Measurements from ENCODE around the gene FAM13A. TPM values are rescaled to one million over a fixed set of nuclear protein-coding genes. Genes with fewer than 3 reads are reported as not detected.
"Not testable (repeated sequence)": the region's sequence is repeated elsewhere in the genome, so short reads cannot be mapped to it uniquely, and the experiment has no call there.

Gene FAM13A
- total RNA-seq, 1 experiment from 2014 or later = 22.3 TPM

DNA sequence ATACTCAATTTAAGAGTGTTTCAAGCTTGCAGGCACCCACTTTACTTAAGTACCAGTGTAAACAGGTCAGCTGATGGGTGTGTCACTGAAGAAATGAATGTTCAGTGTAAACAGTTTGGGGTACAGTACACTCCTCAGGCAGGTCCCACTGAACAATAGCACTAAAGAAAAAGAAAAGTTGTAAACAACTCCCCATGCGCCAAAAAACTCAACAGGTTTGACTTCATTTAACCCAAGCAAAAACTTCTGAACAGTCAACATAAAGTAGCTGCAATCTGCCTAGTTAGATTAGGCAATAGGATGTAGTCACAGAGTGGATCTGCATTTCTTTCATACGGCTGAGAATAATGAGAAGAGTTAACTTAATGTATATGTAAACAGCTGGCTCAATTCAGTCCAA lies 93.2 kb downstream of the FAM13A start:
- DNase-seq (ENCODE audit: low read depth) = peak; percentile 67

DNA sequence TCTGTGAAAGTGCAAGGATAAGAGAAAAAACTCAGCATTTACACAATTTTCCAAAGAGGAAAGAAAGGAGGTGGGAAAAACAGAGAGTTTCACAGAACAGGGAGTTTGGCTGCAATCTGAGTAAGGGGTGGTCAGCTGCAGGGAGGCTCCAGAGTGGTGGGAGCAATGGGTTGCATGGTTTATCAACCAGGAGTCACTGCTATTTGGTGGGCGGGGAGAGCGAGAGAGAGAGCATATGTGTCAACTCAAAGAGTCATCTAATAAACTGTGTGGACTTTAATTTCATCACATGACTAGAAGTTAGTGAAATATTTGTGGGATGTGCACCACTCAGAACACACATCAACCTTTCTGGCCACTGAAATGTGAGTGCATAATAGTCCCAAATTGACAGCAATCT lies 94.6 kb downstream of the FAM13A start:
- peak; percentile 21 for DNase-seq (ENCODE audit: low read depth)

DNA sequence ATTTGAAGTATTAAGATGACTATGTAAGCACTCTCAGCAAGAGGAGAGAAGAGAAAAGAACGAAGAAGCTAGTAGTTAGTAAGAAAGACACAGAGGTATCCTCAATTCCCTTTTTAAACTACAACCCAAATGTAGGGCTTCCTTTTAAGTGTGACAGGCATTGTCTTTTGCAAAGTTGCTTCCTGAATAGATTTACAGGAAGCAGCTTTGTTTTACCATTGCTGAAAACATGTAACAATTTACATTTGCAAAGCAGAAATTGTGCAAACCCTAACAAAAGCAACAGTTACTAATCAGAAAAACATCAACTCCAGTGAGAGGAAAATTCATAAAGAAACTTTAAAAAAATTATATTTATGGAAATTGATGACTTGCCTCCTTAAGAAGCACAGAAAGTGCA lies 96.4 kb downstream of the FAM13A start:
- DNase-seq (ENCODE audit: low read depth) = no peak

DNA sequence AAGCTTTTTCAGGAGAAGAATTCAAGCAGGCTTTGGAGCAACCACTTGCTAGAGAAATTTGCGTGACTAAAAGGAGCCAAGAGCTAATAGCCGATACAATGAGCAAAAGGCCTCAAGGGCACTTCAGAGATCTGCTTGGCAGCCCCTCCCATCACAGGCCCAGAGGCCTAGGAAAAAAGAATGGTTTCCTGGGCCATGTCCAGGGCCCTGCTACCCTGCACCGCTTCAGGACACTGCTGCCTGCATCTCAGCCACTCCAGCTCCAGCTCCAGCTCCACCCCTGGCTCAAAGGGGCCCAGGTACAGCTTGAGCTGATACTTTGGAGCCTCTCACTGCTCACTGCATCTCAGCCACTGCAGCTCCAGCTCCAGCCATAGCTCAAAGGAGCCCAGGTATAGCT lies 98.9 kb downstream of the FAM13A start:
- no peak for DNase-seq (ENCODE audit: low read depth)

DNA sequence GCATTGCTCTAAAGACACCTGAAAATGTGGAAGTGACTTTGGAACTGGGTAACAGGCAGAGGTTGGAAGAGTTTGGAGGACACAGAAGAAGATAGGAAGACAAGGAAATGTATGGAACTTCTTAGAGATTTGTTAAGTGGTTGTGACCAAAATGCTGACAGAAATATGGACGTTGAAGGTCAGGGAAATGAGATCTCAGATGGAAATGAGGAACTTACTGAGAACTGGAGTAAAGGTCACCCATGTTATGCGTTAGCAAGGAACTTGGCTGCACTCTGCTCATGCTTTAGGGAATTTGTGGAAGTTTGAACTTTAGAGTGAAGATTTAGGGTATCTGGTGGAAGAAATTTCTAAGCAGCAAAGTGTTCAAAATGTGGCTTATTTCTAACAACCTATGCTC lies 99.4 kb downstream of the FAM13A start:
- DNase-seq (ENCODE audit: low read depth) = no peak

DNA sequence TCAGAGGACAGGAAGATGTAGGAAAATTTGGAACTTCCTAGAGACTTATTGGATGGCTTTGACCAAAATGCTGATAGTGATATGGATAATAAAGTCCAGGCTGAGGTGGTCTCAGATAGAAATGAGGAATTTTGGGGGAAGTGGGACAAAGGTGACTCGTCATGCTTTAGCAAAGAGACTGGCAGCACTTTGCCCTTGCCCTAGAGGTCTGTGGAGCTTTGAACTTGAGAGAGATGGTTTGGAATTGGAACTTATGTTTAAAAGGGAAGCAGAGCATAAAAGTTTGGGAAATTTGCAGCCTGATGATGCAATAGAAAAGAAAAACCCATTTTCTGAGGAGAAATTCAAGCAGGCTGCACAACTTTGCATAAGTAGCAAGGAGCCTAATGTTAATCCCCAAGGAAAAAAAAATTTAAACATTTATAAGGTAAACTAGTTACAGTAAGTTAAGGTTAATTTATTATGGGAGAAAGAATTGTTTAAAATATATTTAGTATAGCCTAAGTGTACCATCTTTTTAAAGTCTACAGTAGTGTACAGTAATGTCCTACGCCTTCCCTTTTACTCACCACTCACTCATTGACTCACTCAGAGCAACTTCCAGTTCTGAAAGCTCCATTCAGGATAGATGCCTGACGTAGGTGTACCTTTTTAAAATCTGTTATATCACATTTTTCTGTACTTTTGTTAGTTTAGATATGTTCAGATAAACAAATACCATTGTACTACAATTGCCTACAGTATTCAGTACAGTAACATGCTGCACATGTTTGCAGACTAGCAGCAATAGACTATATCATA lies 101.2 kb downstream of the FAM13A start:
- DNase-seq (ENCODE audit: low read depth) = no peak

DNA sequence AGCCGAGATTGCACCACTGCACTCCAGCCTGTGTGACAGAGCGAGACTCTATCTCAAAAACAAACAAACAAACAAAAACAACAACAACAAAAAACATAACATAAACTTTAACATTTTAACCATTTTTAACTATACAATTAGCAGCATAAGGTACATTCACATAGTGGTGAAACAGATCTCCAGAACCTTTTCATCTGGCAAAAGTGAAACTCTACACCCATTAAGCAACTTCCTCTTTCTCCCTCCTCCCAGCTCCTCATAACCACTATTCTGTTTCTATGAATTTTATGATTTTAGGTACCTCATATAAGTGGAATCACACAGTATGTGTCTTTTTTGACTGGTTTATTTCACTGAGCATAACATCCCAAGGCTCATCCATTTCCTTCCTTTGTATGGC lies 103.6 kb downstream of the FAM13A start:
- DNase-seq (ENCODE audit: low read depth) = peak; percentile 13

DNA sequence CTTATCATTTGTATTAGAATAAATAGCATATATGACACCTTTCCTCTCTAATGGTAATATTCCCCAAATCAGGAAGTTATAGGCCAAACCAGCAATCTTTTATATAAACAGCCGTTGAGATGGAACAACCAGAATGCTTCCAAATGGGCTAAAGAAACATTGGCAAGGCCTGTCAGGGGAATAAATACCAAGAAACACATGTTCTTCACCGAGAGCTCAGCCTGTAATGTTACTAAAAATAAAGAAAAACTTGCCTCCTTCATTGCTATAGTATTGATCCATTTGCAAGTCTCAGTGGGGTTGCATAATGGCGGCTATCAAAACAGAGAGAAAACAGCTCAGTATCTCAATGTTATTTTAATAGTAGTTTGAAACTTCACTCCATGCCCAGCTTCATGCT lies 104.9 kb downstream of the FAM13A start:
- no peak for DNase-seq (ENCODE audit: low read depth)

DNA sequence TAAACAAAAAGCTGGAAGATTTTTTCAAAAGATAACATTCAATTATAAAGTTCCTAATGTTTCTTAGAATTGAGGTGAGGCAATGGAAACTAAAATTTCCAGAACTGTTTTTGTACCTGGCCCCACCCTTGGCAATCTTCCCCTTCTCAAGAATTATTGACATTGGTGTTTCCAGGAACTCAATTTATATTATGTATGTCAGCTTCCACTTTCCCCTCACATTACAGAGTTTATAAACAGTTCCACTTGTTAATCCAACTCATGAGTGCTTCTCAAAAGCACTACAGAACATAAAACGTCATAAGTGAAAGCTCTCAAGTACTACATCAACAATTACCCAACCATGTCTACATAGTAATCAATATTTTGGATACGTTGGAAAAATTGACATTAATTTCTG lies 107.4 kb downstream of the FAM13A start:
- DNase-seq (ENCODE audit: low read depth) = no peak

DNA sequence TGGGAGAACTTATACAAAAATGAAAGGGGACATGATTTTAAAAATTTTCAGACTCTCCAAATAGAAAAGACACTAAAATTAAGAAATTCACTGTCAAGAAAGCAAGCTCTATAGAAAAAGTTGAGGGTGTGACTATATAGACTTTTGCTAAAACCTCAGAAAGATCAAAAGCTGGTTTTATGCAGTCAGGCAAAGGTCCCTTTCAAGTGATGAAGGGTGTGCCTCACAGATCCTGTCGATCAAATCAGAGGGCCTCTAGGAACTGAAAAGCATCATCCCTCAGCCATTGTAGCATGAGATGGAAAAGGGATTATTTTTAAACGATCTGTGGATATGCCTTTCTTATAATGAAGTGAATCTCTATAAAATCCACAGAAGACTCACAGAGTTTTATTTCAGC lies 116.5 kb downstream of the FAM13A start:
- no peak for DNase-seq (ENCODE audit: low read depth)

DNA sequence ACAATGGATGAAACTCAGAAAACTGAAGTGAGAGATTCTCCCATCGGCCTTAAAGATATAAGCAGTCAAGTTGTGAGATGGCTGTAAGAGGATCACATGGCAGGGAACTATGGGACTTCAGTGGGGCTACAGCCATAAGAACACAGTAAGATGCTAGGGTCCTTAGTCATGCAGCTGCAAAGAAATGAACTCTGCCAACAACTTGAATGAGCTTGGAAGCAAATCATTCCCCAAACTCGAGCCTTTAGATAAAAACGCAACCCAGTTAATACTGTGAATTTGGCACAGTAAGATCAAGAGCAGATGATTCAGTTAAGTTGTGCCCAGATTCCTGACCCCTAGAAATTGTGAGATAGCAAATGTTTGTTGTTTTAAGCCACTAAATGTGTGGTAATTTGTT lies 117.3 kb downstream of the FAM13A start:
- no peak for DNase-seq (ENCODE audit: low read depth)

DNA sequence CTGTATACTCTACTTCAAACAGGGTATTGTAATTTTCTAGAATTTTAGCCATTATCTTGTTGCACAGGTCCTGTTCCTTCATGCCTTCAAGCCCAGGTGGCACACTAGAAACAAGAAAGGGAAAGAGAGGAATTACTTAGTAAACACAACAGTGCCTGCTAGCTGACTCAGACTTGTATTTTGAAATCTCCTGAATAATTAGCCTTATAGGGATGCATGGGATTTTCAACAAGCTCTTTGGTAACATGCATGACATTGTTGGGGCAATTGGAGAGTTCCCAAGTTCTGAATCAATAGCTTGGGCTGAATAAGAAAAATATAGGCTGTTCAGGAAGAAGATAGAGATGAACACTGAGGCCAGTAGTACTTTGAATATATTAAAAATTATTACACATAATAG lies 118.8 kb downstream of the FAM13A start:
- DNase-seq (ENCODE audit: low read depth) = peak; percentile 85

DNA sequence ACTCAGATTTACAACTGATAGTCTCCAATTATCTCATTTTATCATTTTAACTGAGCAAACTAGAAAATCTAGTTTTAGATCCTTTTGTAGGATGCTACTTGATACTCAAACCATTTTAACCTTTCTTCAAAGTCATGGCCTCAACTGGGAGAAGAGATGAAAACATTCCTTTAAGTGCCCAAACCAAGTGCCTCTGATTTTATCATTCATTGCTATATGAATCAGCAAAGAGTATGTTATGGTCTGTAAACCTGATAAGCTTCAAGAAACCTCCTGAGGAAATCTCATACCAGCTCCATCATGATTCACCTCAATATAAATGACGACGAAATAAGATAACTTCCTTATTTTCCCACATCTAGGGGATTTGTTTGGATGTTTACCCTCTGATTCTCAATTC lies 119.9 kb downstream of the FAM13A start:
- no peak for DNase-seq (ENCODE audit: low read depth)

DNA sequence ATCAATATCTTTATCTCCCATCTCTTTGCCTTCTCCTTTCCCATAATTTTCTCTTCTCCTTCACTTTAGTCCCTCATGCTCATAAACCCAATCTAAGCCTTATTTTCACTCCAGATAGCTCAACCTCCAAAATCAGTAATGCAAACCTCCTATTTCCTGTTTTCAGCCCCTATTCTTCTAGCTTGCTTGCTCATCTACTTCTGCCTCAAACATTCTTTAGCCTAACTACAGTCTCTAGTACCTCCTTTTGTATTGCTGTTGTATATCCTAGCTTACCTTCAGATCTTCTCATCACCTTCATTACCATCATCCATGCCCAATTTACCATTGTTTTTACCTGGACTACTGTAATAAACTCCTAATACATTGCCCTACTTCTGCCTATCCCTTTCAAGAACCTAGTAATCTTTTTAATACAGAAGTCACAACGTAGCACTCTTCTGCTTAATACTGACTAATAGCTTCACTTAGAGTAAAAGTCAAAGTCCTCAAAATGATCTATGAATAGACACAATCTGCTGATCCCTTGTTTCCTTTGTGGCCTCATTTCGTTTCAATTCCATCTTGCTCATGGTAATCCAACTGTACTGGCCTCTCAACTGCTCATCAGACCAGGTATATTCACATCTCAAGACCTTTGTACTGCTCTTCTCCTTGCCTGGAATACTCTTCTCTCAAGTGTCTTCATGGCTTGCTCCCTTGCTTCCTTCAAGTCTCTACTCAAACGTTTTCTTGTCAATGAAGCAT lies 123.4 kb downstream of the FAM13A start:
- no peak for DNase-seq (ENCODE audit: low read depth)

DNA sequence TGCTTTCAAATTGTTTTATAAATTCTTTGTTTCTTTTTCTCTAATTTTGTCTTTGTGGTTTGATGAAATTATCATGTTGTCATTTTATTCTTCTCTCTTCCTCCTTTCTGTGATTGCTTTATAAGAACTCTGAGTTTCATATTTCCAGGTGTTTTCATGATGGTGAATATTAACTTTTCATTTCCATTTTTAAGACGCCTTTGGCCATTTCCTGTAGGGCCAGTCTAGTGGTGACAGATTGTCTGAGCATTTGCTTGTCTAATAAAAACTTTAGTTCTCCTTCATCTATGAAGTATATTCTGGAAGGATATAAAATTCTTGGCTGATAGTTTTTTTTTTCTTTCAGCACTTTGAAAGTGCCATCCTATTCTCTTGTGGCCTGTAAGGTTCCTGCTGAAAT lies 128.1 kb downstream of the FAM13A start:
- DNase-seq (ENCODE audit: low read depth) = no peak

DNA sequence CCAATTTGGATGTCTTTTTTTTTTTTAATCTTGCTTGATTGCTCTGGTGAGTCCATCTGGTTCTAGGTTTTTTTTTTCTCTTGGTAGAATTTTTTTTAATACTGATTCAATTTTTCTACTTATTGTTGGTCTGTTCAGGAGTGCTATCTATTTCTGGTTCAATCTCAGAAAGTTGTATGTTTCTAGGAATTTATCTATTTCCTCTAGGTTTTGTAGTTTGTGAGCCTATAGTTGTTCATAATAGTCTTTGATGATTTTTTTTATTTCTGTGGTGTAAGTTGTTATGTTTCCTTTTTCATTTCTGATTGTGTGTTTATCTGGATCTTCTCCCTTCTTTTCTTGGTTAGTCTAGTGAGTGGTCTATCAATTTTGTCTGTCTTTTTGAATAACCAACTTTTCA lies 129.6 kb downstream of the FAM13A start:
- no peak for DNase-seq (ENCODE audit: low read depth)

DNA sequence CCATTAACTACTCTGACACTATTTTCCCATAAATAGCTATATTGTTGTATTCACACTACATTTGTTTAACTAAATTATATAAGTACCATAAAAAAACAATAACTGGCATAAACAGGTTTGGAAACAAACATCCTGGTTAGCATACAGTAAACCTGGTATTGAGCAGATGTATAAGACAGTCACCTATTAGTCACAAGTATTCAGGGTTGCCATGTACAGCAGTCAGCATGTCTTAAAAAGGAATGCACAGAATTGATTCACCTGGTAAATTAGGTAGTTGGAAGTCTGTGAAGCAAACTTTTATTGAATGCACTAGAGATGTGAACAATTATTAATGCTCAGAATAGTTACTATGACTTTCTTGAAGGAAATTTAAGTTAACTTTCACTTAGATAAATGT lies 137.9 kb downstream of the FAM13A start:
- DNase-seq (ENCODE audit: low read depth) = no peak

DNA sequence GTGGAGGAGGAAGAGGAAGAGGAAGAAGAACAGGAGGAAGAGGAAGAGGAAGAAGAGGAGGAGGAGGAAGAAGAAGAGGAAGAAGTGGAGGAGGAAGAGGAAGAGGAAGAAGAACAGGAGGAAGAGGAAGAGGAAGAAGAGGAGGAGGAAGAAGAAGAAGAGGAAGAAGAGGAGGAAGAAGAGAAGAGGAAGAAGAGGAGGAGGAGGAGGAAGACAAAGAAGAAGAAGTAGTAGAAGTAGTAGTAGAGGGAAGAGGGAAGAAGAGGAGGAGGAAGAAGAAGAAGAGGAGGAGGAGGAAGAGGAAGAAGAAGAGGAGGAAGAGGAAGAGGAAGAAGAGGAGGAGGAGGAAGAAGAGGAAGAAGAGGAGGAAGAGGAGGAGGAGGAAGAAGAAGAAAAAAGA lies 143.8 kb downstream of the FAM13A start:
- DNase-seq (ENCODE audit: low read depth) = not testable (repeated sequence)

DNA sequence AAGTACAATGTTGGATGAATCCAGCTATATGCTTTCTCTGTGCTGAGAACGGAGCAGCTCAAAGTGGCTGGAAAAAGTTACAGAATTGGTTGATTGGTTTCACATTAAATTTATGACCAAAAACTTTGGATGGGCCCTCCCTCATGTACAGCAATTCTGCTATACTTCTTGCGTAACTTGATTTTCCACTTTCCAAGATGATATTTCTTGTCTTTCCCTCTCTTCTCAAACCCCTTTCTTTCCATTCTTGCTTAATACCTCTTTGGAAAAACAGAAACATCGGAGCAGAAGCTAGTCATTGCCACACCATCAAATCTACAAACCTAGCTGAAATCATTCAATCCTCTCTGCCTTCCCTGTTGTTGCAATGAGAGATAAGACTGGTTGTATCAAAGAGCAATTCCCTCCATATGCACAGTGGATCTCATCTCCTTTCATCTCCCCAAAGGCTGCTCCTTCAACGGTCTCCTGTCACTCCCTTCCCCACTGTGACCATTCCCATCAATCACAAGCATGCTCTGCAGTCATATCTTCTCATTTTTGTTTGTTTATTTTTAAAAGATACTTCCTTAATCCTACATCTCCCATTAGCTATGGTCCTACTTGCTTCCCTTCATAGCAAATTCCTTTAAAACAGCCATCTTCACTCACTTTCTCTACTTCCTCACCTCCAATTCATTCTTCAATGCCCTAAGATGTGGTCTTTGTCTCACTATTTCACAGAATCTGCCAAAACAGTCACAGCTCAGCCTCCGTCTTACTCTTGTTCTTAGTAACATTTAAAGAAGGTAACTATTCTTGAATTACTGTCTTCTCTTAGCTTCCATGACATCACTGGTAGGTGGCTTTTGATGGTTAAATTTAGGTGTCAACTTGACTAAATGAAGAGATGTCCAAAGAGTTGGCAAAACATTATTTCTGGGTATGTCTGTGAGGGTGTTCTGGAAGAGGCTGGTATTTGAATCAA lies 145.5 kb downstream of the FAM13A start:
- DNase-seq (ENCODE audit: low read depth) = no peak

DNA sequence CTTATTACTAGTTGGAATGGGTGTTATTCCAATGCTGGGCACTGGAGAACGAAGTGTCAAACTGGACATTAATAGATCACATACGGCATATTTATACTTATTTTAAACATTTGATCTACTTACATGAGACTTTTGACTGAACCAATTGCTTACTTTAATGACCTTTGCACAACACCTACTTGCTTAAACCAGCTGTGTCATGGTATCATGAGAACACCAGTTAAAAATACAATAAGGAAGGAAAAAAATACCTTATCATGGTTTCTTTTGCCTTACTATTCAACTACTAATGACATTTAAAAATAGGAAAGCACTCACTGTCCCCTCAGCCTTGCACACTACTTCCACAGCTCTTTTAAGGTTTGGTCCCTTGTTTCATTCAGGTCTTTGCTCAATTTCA lies 146.9 kb downstream of the FAM13A start:
- no peak for DNase-seq (ENCODE audit: low read depth)

DNA sequence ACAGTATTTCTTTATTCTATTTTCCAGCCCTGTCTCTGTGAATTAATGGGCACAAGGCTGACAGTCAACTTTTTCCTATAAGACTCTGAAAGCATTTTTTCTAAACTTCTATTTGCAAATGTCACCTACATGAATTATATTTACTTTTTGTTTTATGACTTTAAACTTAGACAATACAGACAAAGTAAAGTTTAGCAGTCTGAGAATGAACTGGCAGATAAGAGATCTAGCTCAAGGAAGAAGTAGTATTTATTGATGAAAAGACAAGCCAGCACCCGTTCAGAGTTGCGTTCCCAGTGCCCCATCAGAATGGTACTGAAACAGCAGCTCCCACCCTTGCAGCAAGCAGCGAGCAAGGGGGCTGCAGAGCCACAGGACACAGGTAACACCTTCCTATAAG lies 148.5 kb downstream of the FAM13A start:
- DNase-seq (ENCODE audit: low read depth) = no peak

DNA sequence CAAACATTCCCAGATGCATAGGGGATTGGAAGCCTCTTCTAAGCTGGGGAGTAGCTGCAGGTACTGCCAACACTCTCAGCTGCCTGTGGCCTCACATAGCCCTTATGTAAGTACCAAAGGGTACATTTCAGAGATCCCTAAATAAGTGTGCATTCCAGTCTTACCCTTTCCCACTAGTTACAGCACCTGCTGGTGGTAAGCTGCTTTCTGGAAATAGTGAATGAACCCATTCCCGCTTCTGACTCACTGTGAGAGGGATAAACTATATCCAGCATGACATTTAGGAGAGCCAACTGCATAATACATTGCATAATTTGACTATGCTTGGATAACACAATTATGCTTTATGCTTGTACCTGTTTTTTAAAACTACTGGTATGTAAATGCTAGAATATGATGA lies 149.0 kb downstream of the FAM13A start:
- peak; percentile 77 for DNase-seq (ENCODE audit: low read depth)
